ENCODE results near the gene DHX36.

Gene DHX36

DNA sequence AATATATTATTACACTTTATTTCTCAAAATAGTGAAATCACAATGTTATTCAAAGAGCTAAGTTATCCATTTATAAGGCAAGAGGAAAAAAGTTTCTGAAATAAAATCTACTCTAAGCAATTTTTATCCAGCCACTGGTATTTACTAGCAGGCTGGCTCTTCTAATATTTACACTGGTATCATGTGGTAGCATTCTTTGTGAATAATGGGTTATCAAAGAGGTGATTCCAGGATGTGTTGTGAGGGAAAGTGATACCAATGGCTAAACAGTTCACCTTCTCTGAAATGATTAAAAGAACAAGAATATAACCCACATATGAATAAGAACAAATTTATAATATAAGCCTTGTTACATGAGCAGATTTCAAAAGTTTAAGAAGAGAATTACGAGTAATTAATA lies 44.1 kb downstream of the DHX36 start:
- DNase-seq (ENCODE audit: low read depth) = no peak

DNA sequence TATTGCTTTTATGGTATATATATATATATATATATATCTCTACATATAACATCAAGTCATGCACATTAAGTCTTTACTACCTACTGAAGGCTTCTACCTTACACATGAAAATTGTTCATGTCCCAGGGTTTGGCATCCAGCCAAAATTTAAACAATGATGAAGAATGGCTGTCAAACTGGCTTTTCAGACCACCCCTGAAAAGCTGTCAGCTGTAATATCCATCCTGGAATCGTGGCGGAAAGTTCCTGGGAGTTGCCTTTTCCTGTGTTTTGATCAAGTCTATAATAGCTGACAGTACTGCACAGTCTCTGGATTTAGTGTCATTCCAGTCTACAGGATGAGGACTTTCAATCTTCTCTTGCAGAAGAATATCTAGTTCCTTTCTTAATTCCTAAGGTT lies 48.3 kb downstream of the DHX36 start:
- no peak for DNase-seq (ENCODE audit: low read depth)

DNA sequence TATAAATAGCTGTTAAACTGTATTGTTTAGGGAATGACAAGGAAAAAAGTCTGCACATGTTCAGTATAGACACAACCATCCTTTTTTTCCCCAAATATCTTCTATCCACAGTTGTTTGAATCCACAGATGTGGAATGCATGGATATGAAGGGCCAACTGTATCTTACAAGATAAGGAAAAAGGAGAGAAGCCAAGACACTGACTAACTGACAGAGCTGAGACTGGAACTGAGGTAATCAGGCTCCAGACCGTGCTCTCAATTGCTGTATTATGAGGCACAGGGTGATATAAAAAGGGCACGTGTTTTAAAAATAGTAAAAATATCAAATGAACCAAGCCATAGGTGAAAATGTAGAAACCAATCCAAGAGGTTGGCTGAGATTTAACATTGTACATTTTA lies 49.0 kb downstream of the DHX36 start:
- no peak for DNase-seq (ENCODE audit: low read depth)

DNA sequence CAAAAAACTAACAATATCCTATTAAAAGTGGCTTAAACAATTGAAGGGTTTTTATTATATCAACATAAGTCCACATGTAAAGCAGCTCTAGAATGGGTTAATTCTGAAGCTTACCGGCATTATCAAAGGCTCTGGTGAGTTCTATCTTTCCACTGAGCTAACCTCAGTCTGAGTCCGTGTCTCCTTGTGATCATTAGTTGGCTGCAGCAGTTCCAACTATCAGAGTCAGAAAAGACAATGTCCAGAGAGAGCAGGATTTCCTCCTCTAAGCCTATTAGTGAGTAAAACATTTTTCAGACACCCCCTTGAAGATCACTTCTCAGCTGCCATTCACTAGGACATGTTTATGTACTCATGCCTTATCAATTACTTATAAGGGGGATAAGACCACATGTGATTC lies 49.9 kb downstream of the DHX36 start:
- DNase-seq (ENCODE audit: low read depth) = no peak

DNA sequence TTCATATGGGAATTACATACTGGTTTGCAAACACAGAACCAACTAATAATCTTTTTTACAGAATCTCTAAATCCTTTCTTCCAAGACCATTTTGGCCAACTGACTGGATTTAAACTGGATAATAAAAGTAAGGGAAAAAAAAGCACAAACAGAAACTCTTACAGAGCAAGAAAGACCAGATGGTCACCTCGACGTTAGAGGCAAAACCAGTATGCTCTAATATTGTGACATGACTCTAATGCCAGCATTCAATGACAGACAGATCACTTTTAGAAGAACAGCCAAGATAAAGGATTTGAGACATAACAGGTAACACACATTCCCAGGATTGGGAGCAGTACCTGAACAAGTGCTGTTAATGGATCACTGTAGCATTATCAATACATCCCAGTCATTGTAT lies 50.9 kb downstream of the DHX36 start:
- DNase-seq (ENCODE audit: low read depth) = no peak

DNA sequence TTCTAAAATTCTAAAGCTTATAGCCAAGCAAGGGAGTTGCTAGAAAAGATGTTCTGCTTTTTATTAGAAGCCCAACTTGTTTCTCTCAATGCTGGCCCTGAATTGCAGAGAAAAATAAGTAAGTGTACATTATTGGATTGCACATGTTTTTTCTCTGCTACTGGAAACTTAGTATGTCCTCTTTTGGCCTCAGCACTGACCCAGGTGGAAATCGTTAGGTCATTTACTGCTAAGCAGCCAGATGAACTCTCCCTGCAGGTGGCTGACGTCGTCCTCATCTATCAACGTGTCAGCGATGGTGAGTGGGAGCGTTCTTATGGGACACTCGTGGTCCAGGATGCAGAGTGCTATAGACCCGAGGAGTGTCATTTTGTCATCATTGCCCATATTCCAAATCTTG lies 69.8 kb downstream of the DHX36 start:
- no peak for DNase-seq (ENCODE audit: low read depth)

DNA sequence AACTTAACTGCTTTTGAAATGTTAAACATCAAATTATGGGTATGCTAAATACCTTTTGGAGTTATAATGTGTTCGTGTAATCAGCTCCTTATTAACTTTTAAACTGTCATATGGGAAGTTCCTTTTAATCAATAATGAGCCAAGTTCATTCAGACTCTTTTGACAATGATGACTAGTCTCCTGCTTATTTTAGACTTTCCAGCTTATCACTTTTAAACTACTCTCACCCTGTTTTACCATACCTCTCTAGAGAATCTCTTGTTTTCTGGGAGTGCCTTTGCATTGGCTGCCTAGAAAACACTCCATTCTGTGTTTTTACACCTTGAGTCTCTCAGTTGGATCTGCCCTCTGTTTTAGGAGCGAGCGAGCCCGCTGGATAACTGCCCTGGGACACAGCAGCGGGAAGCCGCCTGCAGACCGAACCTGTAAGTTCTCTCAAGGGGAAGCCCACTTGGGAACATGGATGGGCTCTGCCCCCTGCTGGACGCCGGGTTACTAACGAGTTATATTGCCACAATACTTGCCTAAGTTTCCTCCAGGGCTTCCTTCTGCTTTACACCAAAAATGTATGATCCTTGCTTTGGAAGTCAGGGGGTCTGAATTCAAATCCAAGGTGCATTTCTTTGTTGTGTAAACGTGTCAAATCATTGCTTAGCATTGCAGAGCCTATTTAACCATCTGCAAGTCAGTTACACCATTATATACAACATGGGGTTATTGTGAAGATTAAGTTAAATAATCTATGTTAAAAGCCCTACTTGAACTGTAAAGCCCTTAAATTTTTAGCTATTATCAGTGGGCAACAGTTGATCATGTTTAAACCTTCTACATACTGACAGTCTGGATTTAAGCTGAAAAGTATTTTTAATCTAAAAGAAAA lies 71.3 kb downstream of the DHX36 start:
- peak; percentile 81 for DNase-seq (ENCODE audit: low read depth)

DNA sequence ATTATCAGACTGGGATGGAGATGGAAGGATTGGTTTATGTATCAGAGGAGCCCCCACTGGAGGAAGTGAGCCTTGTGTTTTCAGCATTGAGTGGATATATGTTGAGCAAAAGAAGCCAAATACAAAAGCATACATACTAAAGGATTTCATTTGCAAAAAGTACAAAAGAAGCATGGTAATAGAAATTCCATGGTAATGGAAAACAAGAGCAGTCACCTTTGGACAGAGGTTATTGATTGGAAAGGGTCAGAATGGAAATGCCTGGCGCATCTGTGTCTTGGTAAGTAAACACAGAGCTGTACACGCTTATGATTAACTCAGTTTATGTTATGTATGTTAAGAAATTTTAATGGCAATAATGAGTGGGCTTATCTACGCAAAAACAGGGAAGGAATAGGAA lies 72.7 kb downstream of the DHX36 start:
- no peak for DNase-seq (ENCODE audit: low read depth)

DNA sequence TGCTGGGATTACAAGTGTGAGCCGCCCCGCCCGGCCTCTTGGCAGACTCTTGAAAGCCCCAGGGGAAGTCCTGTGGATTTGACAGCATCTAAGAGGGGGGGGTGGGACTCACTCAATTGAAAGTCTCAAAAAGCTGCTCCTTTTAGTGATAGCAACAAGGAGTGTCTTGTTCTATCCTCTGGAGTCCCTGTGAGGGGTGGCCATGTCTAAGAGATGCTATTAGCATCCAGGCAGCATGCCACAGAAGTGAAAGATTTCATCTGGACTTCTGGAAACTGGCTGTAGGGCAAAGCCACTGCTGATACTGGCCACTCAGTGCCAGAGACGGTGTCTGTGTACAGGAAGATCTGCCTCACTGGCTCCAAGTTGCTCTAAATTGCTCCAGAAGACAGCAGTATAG lies 74.0 kb downstream of the DHX36 start:
- no peak for DNase-seq (ENCODE audit: low read depth)

DNA sequence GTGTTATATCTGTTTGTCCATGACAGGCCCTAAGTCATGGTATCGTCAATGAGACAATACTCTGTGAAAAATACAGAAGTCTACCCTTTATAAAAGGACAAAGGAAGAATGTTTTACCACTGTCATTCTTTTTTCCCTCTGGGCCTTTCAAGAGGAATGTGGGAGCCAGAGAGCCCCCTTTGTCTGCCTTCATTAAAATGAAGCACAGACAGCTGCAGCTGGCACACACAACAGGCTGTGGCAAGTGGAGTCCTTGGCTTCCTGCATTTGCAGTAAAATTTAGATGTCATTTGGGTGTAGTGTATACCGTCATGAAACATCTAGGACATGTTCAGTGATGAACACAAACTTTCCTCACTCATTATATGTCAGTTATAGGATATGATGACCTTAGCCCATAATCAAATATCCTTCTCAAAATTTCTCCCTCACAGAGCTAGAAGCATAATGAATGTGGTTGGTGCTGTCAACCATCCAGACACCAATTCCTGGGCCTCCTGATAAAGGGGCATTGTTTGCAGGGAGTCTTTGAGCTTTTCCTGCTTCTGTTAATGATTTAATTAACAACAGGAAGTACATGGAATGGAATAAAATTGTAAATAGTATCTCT lies 76.4 kb downstream of the DHX36 start:
- no peak for DNase-seq (ENCODE audit: low read depth)

DNA sequence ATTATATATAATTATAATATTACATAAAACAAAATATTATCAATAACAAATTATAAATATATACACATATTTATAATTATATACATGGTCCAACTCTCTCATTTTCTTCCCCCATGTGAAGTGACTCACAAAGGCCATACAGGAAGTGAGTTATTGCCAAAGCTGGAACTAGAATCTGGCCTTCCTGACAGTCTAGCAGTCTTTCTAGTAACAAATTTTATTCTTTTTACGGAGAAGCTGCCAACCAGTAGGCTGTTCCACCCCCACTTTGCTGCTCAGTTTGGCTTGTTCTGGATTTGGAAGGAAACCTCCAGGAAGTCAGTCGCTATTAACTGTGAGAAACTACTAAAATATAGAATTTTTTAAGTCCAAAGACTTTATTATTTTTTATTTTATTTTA lies 79.6 kb downstream of the DHX36 start:
- DNase-seq (ENCODE audit: low read depth) = peak; percentile 53

DNA sequence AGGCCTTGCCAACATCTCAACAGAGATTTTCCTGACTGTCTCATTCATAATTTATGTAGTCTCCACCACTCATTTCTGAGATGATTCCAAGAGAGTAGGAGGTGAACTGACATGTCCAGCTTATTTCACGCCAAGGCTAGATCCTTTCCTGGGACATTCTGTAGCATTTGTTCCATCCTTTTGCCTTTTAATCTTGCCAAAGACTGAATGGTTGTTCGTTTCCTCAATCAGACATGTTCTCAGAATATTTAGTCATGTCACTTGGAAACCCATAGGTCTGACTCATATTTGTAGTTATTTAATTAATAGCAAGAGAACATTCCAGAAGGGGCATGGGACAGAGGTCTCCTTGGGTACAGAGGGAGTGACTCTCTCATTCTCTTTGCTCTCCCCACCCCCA lies 80.9 kb downstream of the DHX36 start:
- DNase-seq (ENCODE audit: low read depth) = peak; percentile 56

DNA sequence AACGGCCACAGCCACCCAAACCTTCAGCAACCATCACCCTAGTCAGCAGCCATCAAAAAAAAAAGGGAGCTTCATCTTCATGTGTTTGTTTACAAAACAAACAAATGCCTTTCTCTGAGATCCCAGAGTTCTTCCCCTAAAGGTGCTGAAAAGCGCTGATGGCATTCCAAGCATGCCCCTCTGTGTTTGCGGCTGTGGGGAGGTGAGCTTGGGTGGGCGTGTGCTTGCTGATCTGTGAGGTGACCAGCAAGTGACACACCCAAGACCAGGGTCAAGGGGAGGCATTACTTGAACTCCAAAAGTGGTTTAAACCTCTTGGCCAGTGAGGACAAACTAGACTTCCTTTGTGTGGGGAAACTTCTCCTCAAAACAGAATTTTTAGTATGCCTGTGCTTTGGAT lies 81.5 kb downstream of the DHX36 start:
- no peak for DNase-seq (ENCODE audit: low read depth)

DNA sequence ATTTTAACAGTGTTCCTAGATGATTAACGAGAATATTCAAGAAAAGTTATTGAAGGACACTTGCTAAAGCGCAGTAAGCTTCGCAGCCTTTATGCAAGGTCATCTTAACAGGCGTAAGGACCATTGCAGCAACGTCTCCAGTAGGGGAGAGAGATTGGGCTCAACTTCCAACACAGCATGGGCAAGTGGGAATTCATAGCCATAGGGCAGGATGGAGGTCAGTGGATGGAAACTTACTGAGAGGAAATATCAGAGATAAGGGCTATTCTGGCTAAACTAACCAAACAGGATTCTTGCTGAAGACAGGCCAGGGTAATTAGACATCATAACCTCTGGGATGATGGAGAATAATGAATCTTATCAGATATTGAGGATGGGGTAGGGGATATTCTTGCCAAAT lies 82.8 kb downstream of the DHX36 start:
- no peak for DNase-seq (ENCODE audit: low read depth)

DNA sequence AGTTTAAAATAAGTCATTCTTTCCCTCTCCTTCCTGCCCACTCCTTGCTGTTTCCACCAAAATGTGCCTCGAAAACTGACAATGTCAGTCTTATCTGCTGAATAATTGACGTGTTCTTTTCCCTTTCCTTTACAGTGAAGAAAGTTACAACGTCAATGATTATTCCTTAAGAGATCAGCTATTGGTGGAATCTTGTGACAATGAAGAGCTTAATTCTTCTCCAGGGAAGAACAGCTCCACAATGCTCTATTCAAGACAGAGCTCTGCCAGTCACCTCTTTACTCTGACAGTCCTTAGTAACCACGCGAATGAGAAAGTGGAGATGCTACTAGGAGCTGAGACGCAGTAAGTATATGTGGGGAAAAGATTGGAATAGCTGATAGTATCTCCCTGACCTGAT lies 84.1 kb downstream of the DHX36 start:
- DNase-seq (ENCODE audit: low read depth) = no peak

DNA sequence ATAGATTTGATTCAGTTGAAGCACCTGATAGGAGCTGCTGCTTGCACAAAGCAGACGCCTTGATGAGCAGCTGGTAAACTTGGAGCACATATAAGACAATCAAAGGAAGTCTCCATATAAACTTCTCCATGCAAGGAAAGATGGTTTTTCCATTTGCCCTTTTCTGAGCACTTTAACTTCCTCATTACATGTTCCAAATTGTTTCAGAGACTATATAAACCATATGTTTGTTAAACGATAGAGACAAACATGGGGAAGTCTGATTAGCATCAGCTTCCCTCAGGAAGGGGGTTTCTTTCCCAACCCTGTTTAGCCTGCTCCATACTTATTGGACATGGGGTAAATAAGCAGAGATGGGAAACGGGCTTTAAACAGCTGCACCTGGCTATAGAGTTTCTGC lies 88.0 kb downstream of the DHX36 start:
- no peak for DNase-seq (ENCODE audit: low read depth)

DNA sequence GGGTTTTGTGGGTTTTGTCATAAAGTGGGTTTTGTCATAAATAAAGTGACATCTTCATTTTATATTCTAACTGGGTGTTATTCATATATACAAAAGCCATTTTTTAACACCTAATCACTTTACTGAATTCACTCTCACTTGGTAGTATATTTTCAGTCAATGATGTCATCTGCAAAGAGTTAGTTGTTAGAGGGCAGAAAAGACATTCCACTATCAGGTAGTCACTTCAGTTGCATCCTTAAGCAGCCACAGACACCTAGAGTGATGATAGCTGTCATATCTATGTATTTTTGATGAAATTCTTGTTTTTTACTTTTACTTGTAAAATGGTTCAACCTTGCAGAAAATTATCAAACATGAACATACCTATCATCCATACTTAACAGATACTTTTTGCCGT lies 89.0 kb downstream of the DHX36 start:
- DNase-seq (ENCODE audit: low read depth) = peak; percentile 26

DNA sequence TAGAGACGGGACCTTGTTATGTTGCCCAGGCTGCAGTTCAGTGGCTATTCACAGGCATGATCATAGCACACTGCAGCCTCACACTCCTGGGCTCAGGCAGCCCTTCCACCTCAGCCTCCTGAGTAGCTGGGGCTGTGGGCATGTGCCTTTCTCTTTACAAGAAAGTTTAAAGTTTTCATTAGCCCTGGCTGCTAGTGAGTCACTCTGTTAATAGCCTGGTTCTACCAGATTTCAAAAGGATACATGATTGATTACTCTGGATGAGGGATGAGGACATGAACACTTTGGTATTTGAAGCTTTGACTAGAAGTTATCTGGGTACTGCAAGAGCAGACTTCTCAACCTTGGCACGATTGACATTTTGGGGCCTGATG lies 95.1 kb downstream of the DHX36 start:
- DNase-seq (ENCODE audit: low read depth) = no peak

DNA sequence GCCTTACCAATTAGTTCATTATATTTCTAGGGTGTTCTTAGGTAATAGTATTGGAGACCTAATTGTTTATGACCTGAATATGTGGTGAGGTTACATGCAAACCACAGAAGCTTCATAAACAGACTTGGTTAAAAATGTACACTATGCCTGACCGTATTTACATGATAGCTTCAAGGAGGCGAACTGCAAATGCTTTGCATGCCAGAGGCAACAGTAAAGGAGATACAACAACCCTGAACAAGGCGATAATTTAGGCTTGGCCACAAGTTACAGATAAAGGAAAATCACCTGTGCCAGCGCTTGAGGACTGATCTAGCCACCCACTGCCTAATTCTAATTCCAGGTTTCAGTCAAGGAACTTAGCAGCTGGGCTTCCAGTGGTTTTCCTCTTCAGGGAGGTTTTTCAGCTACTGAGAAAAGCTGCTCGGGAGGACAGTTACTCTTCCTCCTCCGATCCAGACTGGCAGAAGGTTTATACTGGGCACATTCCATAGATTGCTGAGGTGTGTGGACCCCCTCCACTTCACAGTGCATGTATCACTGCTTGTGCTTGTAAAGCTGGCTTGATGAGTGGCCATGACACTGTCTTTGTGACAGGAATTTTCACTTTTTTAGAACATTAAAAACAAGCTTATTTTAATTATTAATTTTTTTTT lies 95.6 kb downstream of the DHX36 start:
- DNase-seq (ENCODE audit: low read depth) = no peak

DNA sequence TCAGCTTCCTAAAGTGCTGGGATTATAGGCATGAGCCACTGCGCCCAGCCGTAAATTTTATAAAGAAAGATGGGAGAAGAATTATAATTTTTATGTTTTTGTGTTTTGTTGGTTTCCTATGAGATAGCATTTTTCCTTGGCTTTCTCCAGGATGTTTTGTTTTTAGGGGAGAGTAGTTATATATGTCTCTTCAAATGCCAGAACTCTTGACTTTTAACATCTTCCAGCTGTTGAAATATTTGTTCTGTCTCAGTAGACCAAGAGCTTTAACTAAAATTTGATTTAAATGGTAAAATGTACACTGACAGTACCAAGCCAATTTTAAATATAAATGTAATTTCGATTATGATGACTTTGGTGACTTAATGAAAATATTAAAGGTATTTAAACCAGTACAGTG lies 96.8 kb downstream of the DHX36 start:
- no peak for DNase-seq (ENCODE audit: low read depth)

DNA sequence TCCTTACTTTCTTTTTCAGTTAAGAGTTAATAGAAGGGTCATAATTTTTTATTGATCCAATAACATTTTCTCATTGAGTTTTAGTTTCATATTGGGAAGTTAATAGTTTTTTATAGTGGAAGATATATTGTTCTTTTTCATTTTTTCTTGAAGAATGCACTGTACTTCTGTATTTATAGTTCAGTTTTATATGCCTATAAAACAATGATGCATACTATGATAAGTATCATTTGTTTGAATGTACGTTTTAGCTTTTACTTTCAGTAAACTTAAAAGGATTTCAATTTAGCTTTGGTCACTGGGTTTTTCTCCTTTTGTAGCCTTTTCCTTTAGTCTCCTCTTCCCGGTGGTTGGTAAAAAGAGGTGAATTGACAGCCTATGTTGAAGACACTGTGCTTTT lies 98.8 kb downstream of the DHX36 start:
- DNase-seq (ENCODE audit: low read depth) = no peak

DNA sequence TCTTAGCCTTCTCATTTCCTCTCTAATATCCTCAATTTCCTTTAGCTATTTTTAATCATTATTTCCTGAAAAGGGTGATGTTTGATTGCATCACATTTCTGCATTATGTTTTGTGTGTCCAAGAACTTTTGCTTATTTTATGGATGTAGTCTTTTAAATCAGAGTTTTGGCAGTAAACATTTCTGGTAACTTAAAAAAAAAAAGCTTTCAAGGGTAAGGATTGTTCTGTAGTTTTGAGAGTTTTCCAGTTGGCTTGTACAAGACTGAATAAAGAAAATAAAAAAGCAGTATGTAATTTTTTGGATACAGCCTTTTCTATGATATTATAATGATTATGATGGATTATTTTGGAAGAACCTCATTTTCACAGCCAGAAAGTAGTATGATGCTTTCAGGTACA lies 99.4 kb downstream of the DHX36 start:
- DNase-seq (ENCODE audit: low read depth) = no peak

DNA sequence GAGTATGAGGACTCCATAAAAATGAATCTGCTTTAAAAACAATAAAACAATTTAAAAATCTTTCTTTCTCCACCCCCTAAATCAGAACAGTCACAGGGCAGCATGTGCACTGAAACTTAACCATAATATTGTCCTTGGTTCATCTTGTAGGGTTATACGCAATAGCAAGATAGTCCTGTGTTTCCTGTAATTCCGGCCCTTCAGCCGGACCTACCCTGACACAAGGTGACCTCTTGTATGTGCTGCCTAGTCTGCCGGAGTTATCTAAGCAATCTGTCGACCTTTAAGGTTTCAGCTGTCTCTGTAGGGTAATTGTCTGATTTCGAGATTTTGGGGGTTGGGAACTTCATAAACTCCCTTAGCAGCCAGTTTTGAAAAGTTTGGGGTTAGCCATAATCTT lies 99.9 kb downstream of the DHX36 start:
- DNase-seq (ENCODE audit: low read depth) = no peak

DNA sequence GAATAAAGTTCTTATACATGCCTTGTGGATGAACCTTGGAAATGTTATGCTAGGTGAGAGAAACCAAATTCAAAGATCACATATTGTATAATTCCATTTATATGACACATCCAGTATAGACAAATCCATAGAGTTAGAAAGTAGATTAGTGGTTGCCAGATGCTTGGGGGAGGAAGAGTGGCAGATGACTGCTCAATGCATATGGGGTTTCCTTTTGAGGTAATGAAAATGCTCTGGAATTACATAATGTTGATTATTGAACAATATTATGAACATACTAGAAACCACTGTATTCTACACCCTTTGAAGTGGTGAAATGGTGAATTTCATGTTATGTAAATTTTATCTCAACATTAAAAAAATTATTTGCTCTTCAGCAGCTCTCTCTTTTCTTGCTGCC lies 100.8 kb downstream of the DHX36 start:
- DNase-seq (ENCODE audit: low read depth) = no peak
